Liver (tissue), 3 donors: ENCODE measurements around the gene UBE2E2.

Source experiments
- JUND ChIP-seq, 2 donors: IDR thresholded peaks; 2 replicates each; pipeline ENCODE4 v1.6.1; 2016; ENCODE audit warnings: antibody characterized with exemption in 2 of 2
- NR2F2 ChIP-seq: IDR thresholded peaks from 2 replicates; pipeline ENCODE4 v1.6.1; 2016; ENCODE audit warnings: antibody characterized with exemption
- RAD21 ChIP-seq, 2 donors: IDR thresholded peaks; 2 replicates each; pipeline ENCODE4 v1.6.1; 2016; ENCODE audit warnings: antibody characterized with exemption in 2 of 2, mild to moderate bottlenecking in 2 of 2
- TAF1 ChIP-seq: conservative IDR thresholded peaks from 2 replicates; pipeline ENCODE4 v1.6.1; 2016; ENCODE audit warnings: antibody characterized with exemption, mild to moderate bottlenecking
- TF ChIP-seq, protein P1 (sequence below): fragments of 150-350 bp; IDR thresholded peaks from 2 replicates; pipeline ENCODE4 v1.5.1; 2017; ENCODE audit warnings: improper control_type of control experiment, low read depth, low read length; ENCODE audit not compliant: missing input control
- TF ChIP-seq, protein P2 (sequence below): IDR thresholded peaks from 2 replicates; pipeline ENCODE4 v1.6.1; 2016; ENCODE audit warnings: antibody characterized with exemption, mild to moderate bottlenecking
- TF ChIP-seq, protein P3 (sequence below): IDR thresholded peaks from 2 replicates; pipeline ENCODE4 v1.6.1; 2016; ENCODE audit warnings: antibody characterized with exemption
- donor health status: healthy.
- donor health status: healthy.

DNA sequence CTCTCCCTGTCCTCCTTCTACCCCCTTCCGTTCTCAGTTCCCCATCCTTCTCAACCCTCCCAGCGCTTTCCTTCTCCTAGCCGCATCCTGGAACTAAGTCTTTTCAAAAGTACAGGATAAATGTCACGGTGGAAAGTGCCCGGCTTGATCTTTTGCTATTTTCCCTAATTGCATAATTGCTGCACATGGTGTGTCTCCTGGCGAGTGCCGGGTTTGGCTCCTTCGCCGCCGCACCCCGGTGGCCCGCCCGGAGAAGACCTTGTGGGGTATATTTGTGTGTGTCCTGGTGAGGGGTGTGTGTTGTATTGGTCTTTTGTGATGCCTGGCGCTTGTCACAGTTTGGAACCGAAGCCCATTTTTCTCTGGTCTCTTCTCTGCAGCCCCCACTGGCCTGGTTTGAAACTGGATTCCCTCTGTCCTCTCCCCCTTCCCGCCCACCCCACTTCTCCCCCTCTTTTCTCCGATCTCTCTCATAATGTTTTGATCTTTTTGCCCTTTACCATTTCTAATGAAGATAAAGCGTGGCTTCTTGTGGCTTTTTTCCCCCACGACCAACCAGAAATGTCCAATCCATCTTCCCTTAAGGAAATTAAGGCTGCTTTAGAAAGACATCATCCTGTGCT is 692 bp downstream of the UBE2E2 start:
- TF ChIP-seq JUND (IDR thresholded peaks at IDR 0.05) = no peak
- TF ChIP-seq, protein P1, sequence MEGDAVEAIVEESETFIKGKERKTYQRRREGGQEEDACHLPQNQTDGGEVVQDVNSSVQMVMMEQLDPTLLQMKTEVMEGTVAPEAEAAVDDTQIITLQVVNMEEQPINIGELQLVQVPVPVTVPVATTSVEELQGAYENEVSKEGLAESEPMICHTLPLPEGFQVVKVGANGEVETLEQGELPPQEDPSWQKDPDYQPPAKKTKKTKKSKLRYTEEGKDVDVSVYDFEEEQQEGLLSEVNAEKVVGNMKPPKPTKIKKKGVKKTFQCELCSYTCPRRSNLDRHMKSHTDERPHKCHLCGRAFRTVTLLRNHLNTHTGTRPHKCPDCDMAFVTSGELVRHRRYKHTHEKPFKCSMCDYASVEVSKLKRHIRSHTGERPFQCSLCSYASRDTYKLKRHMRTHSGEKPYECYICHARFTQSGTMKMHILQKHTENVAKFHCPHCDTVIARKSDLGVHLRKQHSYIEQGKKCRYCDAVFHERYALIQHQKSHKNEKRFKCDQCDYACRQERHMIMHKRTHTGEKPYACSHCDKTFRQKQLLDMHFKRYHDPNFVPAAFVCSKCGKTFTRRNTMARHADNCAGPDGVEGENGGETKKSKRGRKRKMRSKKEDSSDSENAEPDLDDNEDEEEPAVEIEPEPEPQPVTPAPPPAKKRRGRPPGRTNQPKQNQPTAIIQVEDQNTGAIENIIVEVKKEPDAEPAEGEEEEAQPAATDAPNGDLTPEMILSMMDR = no peak
- TF ChIP-seq TAF1 = no peak
- no peak for TF ChIP-seq NR2F2
- TF ChIP-seq, protein P2, sequence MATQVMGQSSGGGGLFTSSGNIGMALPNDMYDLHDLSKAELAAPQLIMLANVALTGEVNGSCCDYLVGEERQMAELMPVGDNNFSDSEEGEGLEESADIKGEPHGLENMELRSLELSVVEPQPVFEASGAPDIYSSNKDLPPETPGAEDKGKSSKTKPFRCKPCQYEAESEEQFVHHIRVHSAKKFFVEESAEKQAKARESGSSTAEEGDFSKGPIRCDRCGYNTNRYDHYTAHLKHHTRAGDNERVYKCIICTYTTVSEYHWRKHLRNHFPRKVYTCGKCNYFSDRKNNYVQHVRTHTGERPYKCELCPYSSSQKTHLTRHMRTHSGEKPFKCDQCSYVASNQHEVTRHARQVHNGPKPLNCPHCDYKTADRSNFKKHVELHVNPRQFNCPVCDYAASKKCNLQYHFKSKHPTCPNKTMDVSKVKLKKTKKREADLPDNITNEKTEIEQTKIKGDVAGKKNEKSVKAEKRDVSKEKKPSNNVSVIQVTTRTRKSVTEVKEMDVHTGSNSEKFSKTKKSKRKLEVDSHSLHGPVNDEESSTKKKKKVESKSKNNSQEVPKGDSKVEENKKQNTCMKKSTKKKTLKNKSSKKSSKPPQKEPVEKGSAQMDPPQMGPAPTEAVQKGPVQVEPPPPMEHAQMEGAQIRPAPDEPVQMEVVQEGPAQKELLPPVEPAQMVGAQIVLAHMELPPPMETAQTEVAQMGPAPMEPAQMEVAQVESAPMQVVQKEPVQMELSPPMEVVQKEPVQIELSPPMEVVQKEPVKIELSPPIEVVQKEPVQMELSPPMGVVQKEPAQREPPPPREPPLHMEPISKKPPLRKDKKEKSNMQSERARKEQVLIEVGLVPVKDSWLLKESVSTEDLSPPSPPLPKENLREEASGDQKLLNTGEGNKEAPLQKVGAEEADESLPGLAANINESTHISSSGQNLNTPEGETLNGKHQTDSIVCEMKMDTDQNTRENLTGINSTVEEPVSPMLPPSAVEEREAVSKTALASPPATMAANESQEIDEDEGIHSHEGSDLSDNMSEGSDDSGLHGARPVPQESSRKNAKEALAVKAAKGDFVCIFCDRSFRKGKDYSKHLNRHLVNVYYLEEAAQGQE = no peak
- no peak for TF ChIP-seq RAD21 (IDR thresholded peaks at IDR 0.05)
- TF ChIP-seq, protein P3, sequence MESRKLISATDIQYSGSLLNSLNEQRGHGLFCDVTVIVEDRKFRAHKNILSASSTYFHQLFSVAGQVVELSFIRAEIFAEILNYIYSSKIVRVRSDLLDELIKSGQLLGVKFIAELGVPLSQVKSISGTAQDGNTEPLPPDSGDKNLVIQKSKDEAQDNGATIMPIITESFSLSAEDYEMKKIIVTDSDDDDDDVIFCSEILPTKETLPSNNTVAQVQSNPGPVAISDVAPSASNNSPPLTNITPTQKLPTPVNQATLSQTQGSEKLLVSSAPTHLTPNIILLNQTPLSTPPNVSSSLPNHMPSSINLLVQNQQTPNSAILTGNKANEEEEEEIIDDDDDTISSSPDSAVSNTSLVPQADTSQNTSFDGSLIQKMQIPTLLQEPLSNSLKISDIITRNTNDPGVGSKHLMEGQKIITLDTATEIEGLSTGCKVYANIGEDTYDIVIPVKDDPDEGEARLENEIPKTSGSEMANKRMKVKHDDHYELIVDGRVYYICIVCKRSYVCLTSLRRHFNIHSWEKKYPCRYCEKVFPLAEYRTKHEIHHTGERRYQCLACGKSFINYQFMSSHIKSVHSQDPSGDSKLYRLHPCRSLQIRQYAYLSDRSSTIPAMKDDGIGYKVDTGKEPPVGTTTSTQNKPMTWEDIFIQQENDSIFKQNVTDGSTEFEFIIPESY = no peak
